Neural progenitor cell (in vitro differentiated cells): Measurements from ENCODE around the gene DMKN. TPM values are rescaled to one million over a fixed set of nuclear protein-coding genes. Genes with fewer than 3 reads are reported as not detected.
A peak's percentile ranks its signal among the peaks of the same experiment; 100 is the strongest.

ENCODE experiments used
- DNase-seq: peaks from one replicate; pipeline ENCODE4 v3.0.0-alpha.2; 2016; ENCODE audit warnings: low spot score
- H2AFZ ChIP-seq: fragments of 200-600 bp; sonication (generic); replicated peaks from 2 replicates; pipeline ENCODE4 v1.6.1; 2016; ENCODE audit warnings: antibody characterized with exemption
- H3F3A ChIP-seq: fragments of 200-600 bp; sonication (generic); 2 replicates; pipeline ENCODE4 v1.6.1; 2016; ENCODE audit warnings: antibody characterized with exemption, low read depth
- H3K27ac ChIP-seq: fragments of 200-600 bp; sonication (generic); 2 replicates; pipeline ENCODE4 v1.5.1; 2016; ENCODE audit warnings: mild to moderate bottlenecking
- H3K27me3 ChIP-seq: fragments of 200-600 bp; sonication (generic); 2 replicates; pipeline ENCODE4 v1.6.1; 2016; ENCODE audit warnings: mild to moderate bottlenecking, moderate library complexity
- H3K36me3 ChIP-seq: fragments of 200-600 bp; sonication (generic); 2 replicates; pipeline ENCODE4 v1.5.1; 2016
- H3K4me1 ChIP-seq: fragments of 200-600 bp; sonication (generic); 2 replicates; pipeline ENCODE4 v1.6.1; 2016; ENCODE audit warnings: mixed run types
- H3K4me2 ChIP-seq: fragments of 200-600 bp; sonication (generic); 2 replicates; pipeline ENCODE4 v1.6.1; 2016
- H3K4me3 ChIP-seq: fragments of 200-600 bp; sonication (generic); 2 replicates; pipeline ENCODE4 v1.5.1; 2016
- H3K79me2 ChIP-seq: fragments of 200-600 bp; sonication (generic); 2 replicates; pipeline ENCODE4 v1.6.1; 2016; ENCODE audit warnings: low read depth
- H3K9ac ChIP-seq: fragments of 200-600 bp; sonication (generic); 2 replicates; pipeline ENCODE4 v1.6.1; 2016
- H3K9me3 ChIP-seq: fragments of 200-600 bp; sonication (generic); 2 replicates; pipeline ENCODE4 v1.5.1; 2016; ENCODE audit warnings: low read depth
- H4K20me1 ChIP-seq: fragments of 200-600 bp; sonication (generic); 2 replicates; pipeline ENCODE4 v1.6.1; 2016; ENCODE audit warnings: low read depth
- H3K27ac Mint-ChIP-seq: 3 replicates; pipeline ENCODE4 v1.8.0; 2021; ENCODE audit warnings: mixed read lengths
- H3K27me3 Mint-ChIP-seq: 2 replicates; pipeline ENCODE4 v1.8.0; 2022; ENCODE audit warnings: low read depth, mild to moderate bottlenecking, inconsistent platforms, moderate library complexity, mixed read lengths; ENCODE audit not compliant: insufficient read depth
- H3K36me3 Mint-ChIP-seq: 3 replicates; pipeline ENCODE4 v1.8.0; 2021; ENCODE audit warnings: mixed read lengths
- H3K4me1 Mint-ChIP-seq: 3 replicates; pipeline ENCODE4 v1.8.0; 2021; ENCODE audit warnings: mixed read lengths
- H3K4me3 Mint-ChIP-seq: 3 replicates; pipeline ENCODE4 v1.8.0; 2021; ENCODE audit warnings: mild to moderate bottlenecking, moderate library complexity, mixed read lengths
- H3K9me3 Mint-ChIP-seq: 3 replicates; pipeline ENCODE4 v1.8.0; 2020; ENCODE audit warnings: mixed read lengths
- CTCF ChIP-seq: fragments of 200-600 bp; sonication (generic); IDR thresholded peaks from 2 replicates; pipeline ENCODE4 v1.5.1; 2017; ENCODE audit warnings: antibody characterized with exemption, mild to moderate bottlenecking
- EZH2 ChIP-seq: fragments of 200-600 bp; sonication (generic); IDR thresholded peaks from 2 replicates; pipeline ENCODE4 v1.6.1; 2017; ENCODE audit warnings: antibody characterized with exemption, mild to moderate bottlenecking, moderate library complexity
- EZH2phosphoT487 ChIP-seq: fragments of 200-600 bp; sonication (generic); IDR thresholded peaks from 2 replicates; pipeline ENCODE4 v1.6.1; 2017; ENCODE audit warnings: antibody characterized with exemption
- total RNA-seq: library from RNA; depleted of rRNA; stranded (reverse); fragments of >200 nt; gene quantifications from 2 replicates; pipeline ENCODE4 v1.2.3, GENCODE V29; 2015; ENCODE audit warnings: low replicate concordance

Gene DMKN
- total RNA-seq, 1 donor from 2014 or later: 175 TPM

- Histone ChIP-seq H3F3A (no peaks in the 10 kb centered on the region), H3K36me3 (no peaks in the 10 kb centered on the region), H3K4me2 (peak within 1 kb of the TSS; percentile 96), H3K9me3 (no peaks in the 10 kb centered on the region), H2AFZ (peak within 1 kb of the TSS; percentile 95), H3K27me3 (no peaks in the 10 kb centered on the region), H3K4me3 (peak within 1 kb of the TSS; percentile 82), H4K20me1 (peaks cover 18% of the 10 kb centered on the region), H3K9ac (peak within 1 kb of the TSS; percentile 87), H3K27ac (no peak within 1 kb of the TSS), H3K4me1 (peaks cover 11% of the 10 kb centered on the region), H3K79me2 (peaks cover 35% of the 10 kb centered on the region)
- TF ChIP-seq CTCF: no peak
- H3K27ac Mint-ChIP-seq: no peak within 1 kb of the TSS
- H3K36me3 Mint-ChIP-seq: peaks cover 6% of the 10 kb centered on the region
- no peaks in the 10 kb centered on the region for H3K9me3 Mint-ChIP-seq
- peak; percentile 96 for DNase-seq
- peak within 1 kb of the TSS; percentile 91 for H3K4me3 Mint-ChIP-seq
- peaks cover 28% of the 10 kb centered on the region for H3K4me1 Mint-ChIP-seq
- peaks cover 2% of the 10 kb centered on the region for H3K27me3 Mint-ChIP-seq
Measured at GRCh38 chr19:35545001-35545854, 31.8 kb upstream of the DMKN start, which contains the start of gene TMEM147. TMEM147 (plus strand) TSS chr19:35545626; CDS start chr19:35545740, 114 bp downstream.

- Histone ChIP-seq H3K27me3 (no peaks in the 10 kb centered on the region), H3K36me3 (no peaks in the 10 kb centered on the region), H2AFZ (peak overlapping the region; percentile 95), H3F3A (no peaks in the 10 kb centered on the region), H4K20me1 (peaks cover 12% of the 10 kb centered on the region), H3K4me3 (peak overlapping the region; percentile 82), H3K79me2 (peaks cover 35% of the 10 kb centered on the region), H3K9ac (peak overlapping the region; percentile 87), H3K4me2 (peak overlapping the region; percentile 96), H3K27ac (no peak overlapping the region), H3K4me1 (peaks cover 11% of the 10 kb centered on the region), H3K9me3 (no peaks in the 10 kb centered on the region)
- no peak for DNase-seq
- Mint-ChIP-seq H3K4me1 (peaks cover 27% of the 10 kb centered on the region), H3K36me3 (peaks cover 5% of the 10 kb centered on the region), H3K4me3 (peak overlapping the region; percentile 91), H3K9me3 (no peaks in the 10 kb centered on the region), H3K27ac (no peak overlapping the region), H3K27me3 (peaks cover 2% of the 10 kb centered on the region)
- TF ChIP-seq EZH2phosphoT487 (no peak), EZH2 (no peak), CTCF (no peak)
Measured at GRCh38 chr19:35544110-35544802, 30.8 kb upstream of the DMKN start.

GRCh38 chr19:35543280-35544109 is 30.0 kb upstream of the DMKN start:
- Mint-ChIP-seq H3K4me1 (peaks cover 23% of the 10 kb centered on the region), H3K9me3 (no peaks in the 10 kb centered on the region), H3K36me3 (peaks cover 2% of the 10 kb centered on the region), H3K27ac (no peak overlapping the region), H3K27me3 (peaks cover 2% of the 10 kb centered on the region), H3K4me3 (peak overlapping the region; percentile 91)
- TF ChIP-seq EZH2phosphoT487 (no peak), EZH2 (no peak)
- peaks cover 35% of the 10 kb centered on the region for H3K79me2 ChIP-seq
- H3K36me3 ChIP-seq: no peaks in the 10 kb centered on the region
- peaks cover 11% of the 10 kb centered on the region for H4K20me1 ChIP-seq
- H2AFZ ChIP-seq: no peak overlapping the region
- H3K4me1 ChIP-seq: peaks cover 11% of the 10 kb centered on the region
- H3K9me3 ChIP-seq: no peaks in the 10 kb centered on the region
- H3K4me3 ChIP-seq: no peak overlapping the region
- no peak overlapping the region for H3K9ac ChIP-seq
- no peaks in the 10 kb centered on the region for H3K27me3 ChIP-seq
- peak overlapping the region; percentile 96 for H3K4me2 ChIP-seq
- H3K27ac ChIP-seq: no peak overlapping the region
- DNase-seq: no peak
- H3F3A ChIP-seq: no peaks in the 10 kb centered on the region
